NCI-H2081 (cell line): ENCODE results near the gene TAS2R41.
"Not testable (repeated sequence)": the region's sequence is repeated elsewhere in the genome, so short reads cannot be mapped to it uniquely, and the experiment has no call there.

Experiments
- DNase-seq, 2 experiments: peaks; one replicate each; lab custom pipeline; 2025; lab: John Stamatoyannopoulos, UW

Gene TAS2R41

DNA sequence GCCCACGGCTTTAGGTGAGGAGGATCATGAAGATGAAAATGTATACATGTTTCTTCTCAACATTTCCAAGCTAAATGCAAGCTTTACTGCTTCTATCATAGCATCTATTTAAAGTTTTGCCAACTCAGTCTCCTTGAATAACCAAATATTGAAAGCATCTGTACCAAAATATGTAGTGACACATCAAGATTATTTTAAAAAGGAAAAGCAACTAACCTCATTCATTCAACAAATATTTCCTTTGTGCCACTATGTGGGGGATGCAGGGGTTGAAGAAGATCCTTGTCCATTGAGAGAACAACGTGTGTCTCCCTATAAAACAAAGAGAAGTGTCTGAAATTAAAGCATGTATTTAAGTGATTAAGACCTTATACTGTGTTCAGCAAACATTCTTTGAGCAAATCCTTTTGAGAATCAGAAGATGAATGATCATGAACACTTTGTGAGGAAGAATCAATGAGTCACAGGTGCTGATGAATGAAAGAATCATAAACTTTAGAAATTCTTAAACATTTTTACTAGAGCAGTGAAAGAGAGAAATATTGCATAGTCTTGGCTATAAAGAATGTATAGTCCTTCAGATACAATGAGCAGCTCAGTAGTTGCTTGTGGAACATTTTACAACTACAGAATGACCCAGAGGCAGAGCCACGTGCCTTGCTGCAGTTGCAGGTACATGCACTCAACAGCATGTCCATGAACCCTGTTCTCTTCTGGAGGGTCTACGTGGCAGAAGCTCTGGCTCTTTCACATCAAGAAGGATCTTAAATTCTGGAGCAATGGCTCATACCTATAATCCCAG, 20.5 kb upstream of the TAS2R41 start:
- DNase-seq = no peak

DNA sequence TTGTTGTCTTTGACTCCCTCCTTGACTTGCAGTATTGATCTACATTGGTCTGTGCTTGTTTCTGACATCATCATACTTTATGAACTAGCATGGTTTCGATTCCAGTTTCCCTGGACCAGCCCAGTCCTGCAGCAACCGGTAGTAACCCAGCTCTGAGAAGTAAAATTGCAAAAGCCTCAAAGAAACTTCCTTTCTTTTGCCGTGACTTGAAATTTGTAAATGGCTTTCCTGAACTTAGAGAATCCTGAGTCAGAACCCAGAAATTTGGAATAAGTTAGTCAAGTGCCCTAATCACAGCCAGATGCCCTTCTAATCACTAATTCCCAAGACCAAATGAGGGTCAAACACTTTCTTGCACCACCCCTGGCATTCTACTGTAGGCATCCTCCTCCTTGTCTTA, 19.4 kb upstream of the TAS2R41 start:
- no peak for DNase-seq

DNA sequence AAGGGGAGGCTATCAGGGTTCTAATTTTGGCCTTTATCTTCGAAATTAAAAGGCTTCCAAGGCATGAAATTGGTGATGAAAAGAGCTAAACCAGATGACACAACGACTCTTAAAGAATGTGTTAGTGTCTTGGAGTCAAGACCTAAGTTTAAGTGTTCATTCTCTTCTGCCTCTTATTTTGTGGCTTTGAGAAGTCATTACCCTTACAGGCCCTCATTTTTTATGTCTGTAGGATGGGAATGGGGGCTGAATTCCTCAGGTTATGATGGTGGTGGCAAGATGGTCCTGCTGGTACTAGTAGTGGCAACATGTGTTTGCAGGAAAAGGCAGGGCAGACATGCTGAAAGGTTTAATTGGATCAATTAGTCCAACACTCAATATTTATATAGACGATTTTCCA, 19.0 kb upstream of the TAS2R41 start:
- DNase-seq = no peak

DNA sequence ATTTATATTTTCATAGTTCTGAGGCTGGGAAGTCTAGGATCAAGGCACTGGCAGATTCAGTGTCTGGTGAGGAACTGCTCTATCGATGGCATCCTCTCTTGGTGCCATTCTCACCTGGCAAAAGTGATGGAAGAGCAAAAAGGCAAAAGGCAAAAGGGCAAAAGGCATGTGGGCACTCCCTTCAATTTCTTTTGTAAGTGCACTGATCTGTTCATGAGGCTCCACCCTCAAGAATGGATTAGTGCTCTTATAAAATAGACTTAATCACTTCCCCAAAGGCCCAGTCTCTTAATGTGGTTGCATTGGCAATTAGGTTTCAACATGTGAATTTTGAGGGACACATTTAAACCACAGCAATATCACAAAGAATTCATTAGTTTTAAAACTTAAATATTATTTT, 18.3 kb upstream of the TAS2R41 start:
- no peak for DNase-seq

DNA sequence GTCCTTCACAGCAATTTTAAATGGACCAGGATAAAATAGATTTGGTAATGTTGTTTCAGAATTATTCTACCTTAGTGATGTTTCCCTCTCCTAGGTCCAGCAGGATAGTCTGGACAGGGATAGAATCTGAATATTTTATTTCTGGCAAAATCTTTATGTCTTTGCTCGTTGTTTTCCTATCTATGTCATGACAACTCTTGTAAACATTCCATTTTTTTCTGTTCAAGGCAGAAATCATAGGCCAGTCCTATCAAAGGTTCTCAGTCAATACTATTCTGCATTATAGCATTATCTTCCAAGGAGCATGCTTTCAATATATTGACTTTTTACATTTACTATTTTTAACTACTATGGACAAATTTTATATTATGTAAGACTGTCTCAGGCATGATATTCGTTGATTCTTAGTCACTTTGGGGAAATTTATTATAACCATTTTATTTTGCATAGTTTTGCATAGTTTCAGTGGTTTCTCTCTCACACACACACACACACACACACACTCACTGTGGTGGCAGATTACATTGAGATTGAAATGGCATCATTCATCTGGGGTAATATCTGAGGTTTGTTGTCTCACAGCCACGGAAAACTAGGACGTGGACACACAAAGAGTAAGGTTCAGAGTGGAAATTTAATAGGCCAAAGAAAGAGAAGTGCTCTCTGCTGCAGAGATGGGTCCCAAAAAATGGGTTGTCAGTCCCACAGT, 17.2 kb upstream of the TAS2R41 start:
- DNase-seq = no peak

DNA sequence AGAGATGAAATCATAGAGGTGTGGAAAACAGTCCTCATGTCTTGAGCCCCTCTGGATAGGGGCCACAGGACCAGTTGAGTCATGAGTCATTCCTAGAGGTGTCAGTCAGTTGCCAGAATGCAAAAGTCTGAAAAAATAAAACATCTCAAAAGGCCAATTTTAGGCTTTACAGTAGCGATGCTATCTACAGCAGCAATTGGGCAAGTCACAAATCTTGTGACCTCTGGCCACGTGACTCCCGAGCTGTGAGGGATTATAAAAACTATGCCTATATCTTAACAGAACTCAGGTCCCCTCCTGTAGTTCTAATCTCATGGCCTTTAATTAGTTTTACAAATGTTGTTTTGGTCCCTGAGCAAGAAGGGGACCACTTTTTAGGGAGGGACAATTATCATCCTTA, 15.6 kb upstream of the TAS2R41 start:
- DNase-seq = no peak

DNA sequence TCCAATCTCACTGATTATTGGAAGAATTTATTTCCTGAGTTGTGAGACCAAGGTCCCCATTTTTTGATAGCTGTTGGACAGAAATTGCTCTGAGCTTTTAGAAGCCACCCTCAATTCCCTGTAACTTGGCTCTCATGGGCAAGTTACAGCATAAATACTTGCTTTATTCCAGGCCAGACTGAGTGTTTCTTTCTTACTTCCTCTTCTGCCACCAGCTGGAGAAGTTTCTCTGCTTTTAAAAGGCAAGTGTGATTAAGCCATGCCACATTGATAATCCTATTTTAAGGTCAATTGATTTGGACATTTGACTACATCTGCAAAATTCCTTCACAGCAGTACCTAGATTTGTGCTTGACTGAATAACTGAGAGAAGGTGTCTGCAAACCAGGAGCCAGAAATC, 14.1 kb upstream of the TAS2R41 start:
- DNase-seq = no peak

DNA sequence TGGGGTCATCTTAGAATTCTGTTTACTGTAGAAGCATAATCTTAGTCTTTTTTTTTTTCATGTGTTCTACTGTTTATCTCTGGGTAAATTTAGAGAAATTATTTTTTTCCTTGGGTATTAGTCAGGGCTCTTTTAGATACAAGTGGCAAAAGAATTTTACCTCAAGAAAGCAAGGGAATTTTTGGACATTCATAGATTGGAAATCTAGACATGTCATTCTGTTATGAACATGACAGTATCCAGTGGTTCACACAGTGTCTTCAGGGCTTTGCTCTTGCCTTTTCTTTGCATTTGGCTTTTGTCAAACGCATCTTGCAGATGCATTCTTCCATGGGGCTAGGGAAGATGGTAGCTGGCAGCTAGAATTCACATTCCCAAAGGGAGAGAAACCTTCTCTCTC, 13.7 kb upstream of the TAS2R41 start:
- no peak for DNase-seq

DNA sequence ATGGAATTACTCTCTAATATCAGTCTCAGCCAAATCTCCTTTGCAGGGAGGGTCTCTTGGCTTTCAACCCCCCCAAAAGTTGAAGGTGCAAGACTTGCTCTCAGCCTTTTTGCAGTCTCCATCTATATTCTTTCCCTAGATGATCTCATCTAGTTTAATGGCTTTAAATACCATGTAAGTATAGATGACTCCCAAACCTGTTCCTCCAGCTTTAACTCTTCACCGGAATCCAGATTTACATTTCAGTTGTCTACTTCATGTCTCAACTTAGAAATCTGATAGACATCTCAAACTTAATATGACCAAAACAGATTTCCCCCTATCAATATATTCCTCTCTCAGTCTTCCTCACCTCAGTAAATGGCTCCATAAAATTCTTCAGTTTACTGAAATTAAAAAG, 9.9 kb upstream of the TAS2R41 start:
- DNase-seq = no peak

DNA sequence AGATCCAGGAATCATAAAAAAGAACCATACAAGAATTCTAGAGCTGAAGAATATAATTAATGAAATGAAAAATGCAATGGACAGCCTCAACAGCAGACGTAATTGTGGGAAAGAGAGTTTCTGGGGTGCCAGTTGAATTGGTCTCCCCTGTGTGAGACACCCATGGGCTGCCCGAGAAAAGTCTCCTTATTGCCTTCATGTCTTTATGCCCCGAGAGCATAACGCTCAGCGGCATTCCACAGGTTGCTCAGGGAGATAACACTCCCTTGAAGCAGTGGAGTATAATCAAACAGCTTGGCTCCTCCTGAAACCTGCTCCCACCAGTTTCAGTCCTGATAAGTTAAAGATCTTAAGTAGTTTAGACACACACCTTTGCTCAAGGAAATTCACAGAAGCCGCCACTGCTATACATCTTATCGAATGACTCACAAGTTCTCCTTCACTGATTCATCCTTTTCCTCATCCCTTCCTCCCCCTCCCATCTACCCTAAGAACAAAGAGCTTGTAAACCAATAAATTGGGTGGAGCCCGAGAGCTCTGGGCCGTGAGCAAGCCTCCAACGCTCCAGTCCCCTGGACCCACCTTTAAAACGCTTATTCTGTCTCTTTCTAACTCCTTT, 5.5 kb upstream of the TAS2R41 start:
- not testable (repeated sequence) for DNase-seq

DNA sequence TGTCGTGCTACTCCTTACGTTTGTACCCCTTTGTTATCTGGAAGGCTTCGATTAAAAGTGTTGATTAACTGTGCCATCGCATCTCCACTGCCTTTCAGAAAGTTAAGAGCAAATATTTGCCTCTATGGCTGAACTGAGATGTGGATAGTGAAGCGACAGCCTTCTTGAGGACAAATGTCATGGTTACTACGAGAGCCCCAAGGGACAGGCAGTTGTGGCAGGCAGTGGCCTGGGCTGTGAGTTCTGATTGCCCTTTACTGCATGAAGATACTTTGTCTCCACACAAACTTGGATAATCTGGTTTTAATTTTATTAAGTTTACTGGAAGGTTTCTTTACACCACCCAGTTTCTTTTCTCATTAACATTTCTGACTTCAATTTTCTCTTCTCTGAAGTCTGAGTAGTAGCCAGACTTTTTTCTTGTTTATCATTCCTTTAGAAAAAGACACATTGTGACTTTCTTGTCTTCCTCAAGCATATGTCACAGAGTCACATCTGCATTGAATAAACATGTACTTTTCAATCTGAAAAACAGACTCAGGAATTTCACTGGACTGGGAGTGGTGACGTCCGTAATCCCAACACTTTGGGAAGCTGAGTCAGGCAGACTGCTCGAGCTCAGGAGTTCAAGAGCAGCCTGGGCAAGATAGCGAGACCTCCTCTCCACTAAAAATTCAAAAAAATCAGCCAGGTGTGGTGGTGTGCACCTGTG, 1.5 kb downstream of the TAS2R41 start:
- no peak for DNase-seq

DNA sequence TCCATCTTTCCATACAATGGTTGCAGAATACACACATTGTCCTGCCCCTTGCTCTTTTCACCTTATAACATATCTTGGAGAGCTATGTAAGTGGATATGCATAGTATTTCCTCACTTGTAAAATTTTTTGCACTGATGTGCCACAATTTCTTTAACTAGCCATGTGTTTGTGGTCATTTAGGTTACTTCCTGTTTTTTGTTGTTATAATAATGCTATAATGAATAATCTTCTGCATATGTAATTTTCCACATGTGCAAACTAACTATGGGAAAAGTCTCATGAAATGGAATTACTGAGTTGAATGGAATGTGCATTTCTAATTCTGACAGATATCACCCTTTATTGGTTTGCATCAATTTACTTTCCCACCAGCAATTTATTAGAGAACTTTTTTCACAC, 2.8 kb downstream of the TAS2R41 start:
- DNase-seq = no peak

DNA sequence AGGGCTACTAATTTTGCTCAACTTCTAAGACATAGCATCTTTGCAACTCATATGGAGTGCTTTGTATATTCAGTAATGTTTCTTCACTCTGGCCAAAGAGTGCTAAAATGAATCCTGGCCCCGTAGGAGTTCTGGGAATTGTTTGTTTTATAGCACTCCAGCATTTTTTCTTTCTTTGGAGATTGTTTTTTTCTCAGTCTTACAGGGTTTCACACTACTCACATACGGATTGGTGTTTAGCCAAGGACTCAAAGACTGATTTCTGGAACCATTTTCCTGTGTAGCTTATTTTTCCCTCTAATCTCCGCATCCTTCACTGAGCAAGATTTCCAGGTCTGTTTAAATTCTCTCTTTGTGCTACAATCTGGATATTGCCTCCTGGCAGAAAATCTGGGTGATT, 6.4 kb downstream of the TAS2R41 start:
- no peak for DNase-seq

DNA sequence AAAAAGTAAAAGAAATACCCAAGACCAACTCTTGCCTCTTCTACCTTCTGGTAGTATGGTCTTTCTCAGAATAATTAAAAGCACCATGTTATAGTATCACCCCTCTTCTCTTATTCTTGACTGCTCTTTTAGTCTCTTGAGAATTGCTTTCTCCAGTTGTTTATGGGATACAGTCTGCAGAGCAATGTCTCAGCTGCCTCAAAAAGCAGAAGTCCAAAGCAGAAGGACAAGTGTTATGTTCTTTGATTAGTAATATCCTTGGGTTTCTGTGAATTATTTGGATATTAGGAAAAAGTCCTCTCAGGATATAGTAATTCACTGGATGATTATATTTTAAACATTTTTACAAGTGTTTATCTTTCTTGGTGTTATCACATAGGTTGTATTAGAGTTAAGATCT, 7.4 kb downstream of the TAS2R41 start:
- no peak for DNase-seq

DNA sequence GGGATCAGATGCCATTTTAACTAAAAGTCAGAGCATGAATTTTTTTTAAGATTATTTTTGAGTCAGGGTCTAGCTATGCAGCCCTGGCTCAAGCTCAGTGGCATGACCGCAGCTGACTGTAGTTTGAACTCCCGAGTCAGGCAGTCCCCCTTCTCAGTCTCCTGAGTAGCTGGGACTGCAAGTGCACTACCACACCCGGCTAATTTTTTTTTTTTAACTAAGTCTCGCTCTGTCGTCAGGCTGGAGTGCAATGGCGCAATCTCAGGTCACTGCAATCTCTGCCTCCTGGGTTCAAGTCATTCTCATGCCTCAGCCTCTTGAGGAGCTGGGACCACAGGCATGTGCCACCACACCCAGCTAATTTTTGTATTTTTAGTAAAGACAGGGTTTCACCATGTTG, 7.8 kb downstream of the TAS2R41 start:
- no peak for DNase-seq

DNA sequence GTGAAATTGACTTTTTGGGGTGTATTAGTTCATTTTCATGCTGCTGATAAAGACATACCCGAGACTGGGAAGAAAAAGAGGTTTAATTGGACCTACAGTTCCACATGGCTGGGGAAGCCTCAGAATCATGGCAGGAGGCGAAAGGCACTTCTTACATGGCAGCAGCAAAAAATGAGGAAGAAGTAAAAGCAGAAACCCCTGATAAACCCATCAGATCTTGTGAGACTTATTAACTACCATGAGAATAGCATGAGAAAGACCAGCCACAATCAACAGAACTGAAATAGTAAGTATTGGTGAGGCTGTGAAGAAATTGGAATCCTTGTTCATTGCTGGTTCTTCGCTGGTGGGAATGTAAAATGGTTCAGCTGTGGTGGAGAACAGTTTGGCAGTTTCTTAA, 8.6 kb downstream of the TAS2R41 start:
- DNase-seq = not testable (repeated sequence)

DNA sequence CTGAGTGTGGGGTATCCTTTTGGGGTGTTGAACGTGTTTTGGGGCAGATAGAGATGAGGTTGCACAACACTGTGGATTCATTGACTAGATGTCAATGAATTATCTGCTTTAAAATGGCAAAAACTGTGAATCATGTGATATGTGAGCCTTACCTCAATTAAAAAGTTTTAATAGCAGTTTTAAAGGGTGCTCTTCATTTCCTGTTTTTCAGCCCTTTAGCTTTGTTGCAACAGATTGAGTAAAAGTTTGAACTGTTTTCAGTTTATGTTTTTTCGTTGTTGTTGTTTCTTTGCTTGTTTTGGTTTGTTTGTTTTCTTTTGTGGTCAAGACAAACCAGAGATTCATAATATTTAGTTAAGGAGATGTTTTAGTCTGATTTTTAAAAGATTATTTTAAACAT, 9.4 kb downstream of the TAS2R41 start:
- DNase-seq = no peak

DNA sequence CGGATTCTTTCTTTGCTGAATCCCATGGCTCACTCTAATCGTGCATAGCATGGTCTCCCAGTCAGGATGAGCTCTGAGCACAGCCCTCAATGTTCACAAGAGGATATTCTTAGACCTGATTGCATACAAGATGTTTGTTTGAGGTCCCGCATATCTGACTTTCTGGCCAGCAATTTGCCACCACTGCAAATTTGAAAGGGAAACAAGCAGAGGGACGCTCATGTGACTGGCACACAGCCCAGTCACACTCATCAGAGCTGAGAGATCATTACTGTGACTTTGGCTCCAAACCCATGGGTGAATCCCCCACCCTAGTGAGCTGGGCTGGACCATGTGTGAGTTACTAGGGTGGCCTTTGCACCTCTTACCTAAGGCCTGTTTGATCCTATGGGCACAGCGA, 9.9 kb downstream of the TAS2R41 start:
- peak in 1 of 2 experiments; percentile 71 for DNase-seq

DNA sequence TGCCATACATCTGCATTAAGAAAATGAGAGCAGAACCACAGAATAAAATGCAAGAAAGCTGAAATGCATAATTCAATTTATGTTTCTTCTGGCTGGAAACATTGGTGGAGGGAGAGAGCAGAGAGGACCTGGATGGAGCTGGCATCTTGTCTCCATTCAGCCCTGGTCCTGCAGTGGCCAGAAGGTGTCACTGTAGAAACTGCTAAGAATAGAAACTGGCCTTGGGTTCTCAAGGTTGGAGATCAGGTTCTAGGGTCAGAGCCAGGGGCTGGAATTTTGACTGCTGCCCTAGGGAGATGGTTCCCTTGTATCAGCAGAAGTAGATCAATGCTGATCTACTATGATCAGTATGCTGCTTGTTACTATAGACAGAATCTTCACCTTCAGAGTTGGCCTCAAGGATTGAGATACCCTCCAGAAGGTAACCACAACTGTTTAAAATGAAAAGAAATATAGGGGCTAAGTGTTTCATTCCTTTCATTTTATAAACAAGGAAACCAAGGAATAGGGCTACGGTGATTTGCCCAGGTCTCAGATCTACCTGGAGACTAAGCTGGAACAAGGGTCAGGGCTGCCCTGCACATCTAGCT, 13.1 kb downstream of the TAS2R41 start:
- no peak for DNase-seq

DNA sequence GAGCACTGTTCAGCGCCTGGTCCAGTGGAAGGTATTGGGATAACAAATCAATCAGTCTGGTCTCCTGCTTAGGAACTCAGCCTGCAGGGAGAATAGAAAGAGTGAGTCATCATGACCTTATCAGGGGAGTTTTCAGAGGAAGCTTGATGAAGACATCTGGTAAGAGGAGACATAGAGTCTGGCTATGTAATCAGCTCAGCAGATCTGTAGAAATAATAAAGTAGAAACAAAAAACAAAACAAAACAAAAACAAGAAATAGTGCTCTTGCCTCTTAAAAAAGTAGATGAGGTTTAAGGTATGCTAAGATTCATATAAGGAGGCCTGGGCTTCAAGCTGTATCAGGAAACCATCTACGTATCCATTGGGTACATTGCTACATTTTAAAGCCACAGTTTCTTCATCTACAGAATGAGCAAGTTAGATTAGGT, 14.4 kb downstream of the TAS2R41 start:
- no peak for DNase-seq

DNA sequence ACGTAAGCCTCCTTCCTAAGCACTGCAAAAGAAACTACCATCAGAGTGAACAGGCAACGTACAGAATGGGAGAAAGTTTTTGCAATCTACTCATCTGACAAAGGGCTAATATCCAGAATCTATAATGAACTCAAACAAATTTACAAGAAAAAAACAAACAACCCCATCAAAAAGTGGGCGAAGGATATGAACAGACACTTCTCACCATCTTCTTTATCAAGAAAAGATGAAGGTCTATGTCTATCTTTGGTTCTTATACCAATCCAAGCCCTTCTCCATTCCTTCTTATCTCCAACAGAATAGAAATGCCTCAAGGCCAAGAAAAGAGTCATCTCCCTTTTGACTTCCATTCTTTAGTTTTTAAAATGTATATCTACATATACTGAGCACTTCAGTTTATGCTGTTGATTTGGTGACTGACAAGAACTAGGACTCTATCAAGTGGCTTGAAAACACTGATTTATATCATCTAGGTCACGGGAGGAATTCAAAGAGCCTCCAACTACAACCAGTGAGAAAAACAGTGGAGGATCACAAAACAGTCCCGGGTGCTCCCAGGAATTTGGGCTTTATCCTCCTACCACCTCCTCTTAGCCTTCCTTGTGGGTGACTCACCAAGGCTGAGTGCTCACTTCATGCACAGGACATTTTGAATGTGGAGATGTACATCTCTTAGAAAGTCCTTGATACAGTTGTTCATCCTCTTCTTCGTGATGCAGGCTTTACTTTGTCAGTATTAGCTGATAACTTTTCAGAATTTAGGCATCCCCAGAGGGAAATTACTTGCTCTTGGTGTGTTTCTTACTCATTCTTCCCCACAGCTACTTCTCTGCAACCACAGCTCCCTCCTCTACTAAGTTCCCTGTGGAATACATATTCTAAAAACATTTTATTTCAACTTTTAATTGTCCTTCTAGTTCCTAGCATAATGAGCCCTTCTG, 15.4 kb downstream of the TAS2R41 start:
- no peak for DNase-seq
